ENCODE data around the gene PDE3A. TPM values are rescaled to one million over a fixed set of nuclear protein-coding genes. Genes with fewer than 3 reads are reported as not detected.
A peak's percentile ranks its signal among the peaks of the same experiment; 100 is the strongest.

Gene PDE3A
- total and polyA plus RNA-seq, 2 of the 4 experiments (the other 2 are of a cell fraction) = 0.09 to 0.18 TPM

DNA sequence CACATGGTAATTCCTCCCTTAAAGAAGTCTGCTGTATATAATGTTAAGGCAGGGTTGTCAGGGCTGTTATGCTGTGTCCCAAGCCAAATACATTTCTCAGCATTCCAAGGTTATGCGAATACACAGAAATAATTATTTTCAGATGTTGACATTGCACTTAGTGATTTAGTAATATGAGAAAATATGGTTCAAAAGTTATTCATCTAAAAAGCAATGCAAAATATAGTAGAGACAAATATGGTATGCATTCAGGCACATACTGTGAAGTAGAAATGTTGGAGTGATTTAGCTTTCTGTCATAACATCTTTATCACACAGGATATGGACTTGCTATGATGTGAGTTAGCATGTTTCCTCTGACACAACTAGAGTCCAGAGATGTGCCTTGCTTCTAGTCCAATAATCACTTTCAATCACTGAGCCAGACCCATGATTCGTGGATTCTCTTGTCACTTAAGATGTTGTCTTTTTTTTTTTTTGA, 70.0 kb downstream of the PDE3A start:
- WGBS, 2 experiments (ENCODE audit: extremely low coverage in 2 of 2, insufficient read length in 1 of 2) = no CpG with 5 or more reads among the region's 2 CpGs
- no TSS peak for BruUV-seq (replicated peaks)
- no peak overlapping the region for H2AK9ac ChIP-seq (replicated peaks; ENCODE audit: low read depth, low read length, poor library complexity)
- TF ChIP-seq RAD21 (IDR thresholded peaks at IDR 0.05; ENCODE audit: low read length) = no peak
- TF ChIP-seq MAFK (IDR thresholded peaks at IDR 0.05; ENCODE audit: low read depth, low read length) = no peak
- TF ChIP-seq, protein P1, sequence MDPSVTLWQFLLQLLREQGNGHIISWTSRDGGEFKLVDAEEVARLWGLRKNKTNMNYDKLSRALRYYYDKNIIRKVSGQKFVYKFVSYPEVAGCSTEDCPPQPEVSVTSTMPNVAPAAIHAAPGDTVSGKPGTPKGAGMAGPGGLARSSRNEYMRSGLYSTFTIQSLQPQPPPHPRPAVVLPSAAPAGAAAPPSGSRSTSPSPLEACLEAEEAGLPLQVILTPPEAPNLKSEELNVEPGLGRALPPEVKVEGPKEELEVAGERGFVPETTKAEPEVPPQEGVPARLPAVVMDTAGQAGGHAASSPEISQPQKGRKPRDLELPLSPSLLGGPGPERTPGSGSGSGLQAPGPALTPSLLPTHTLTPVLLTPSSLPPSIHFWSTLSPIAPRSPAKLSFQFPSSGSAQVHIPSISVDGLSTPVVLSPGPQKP (IDR thresholded peaks at IDR 0.05; ENCODE audit: borderline replicate concordance, low read depth, low read length) = no peak
- TF ChIP-seq SMC3 (IDR thresholded peaks at IDR 0.05; ENCODE audit: low read depth, low read length) = no peak
- no peak for TF ChIP-seq RCOR1 (IDR thresholded peaks at IDR 0.05; ENCODE audit: insufficient replicate concordance, low read length)
- TF ChIP-seq MXI1 (IDR thresholded peaks at IDR 0.05; ENCODE audit: borderline replicate concordance, low read depth, low read length) = no peak
- no peak for TF ChIP-seq BHLHE40 (IDR thresholded peaks at IDR 0.05; ENCODE audit: low read depth, low read length)
- TF ChIP-seq, protein P2, sequence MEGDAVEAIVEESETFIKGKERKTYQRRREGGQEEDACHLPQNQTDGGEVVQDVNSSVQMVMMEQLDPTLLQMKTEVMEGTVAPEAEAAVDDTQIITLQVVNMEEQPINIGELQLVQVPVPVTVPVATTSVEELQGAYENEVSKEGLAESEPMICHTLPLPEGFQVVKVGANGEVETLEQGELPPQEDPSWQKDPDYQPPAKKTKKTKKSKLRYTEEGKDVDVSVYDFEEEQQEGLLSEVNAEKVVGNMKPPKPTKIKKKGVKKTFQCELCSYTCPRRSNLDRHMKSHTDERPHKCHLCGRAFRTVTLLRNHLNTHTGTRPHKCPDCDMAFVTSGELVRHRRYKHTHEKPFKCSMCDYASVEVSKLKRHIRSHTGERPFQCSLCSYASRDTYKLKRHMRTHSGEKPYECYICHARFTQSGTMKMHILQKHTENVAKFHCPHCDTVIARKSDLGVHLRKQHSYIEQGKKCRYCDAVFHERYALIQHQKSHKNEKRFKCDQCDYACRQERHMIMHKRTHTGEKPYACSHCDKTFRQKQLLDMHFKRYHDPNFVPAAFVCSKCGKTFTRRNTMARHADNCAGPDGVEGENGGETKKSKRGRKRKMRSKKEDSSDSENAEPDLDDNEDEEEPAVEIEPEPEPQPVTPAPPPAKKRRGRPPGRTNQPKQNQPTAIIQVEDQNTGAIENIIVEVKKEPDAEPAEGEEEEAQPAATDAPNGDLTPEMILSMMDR (conservative IDR thresholded peaks at IDR 0.05; ENCODE audit: low read depth, low read length) = no peak
- TF ChIP-seq, protein P3, sequence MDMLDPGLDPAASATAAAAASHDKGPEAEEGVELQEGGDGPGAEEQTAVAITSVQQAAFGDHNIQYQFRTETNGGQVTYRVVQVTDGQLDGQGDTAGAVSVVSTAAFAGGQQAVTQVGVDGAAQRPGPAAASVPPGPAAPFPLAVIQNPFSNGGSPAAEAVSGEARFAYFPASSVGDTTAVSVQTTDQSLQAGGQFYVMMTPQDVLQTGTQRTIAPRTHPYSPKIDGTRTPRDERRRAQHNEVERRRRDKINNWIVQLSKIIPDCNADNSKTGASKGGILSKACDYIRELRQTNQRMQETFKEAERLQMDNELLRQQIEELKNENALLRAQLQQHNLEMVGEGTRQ (IDR thresholded peaks at IDR 0.05; ENCODE audit: low read depth, low read length) = no peak
- no peak for TF ChIP-seq CEBPB (IDR thresholded peaks at IDR 0.05; ENCODE audit: low read depth, low read length)
- no peak for TF ChIP-seq POLR2A (IDR thresholded peaks at IDR 0.05; ENCODE audit: low read depth, low read length)
- TF ChIP-seq RFX5 (IDR thresholded peaks at IDR 0.05; ENCODE audit: low read depth, low read length) = no peak
- TF ChIP-seq CHD1 (IDR thresholded peaks at IDR 0.05; ENCODE audit: low read depth, low read length) = no peak
- no peak for TF ChIP-seq MAZ (IDR thresholded peaks at IDR 0.05; ENCODE audit: borderline replicate concordance, low read depth, low read length)
- TF ChIP-seq FOS (IDR thresholded peaks at IDR 0.05; ENCODE audit: low read depth, low read length) = no peak
- no peak for TF ChIP-seq NFE2L2 (IDR thresholded peaks at IDR 0.05; ENCODE audit: low read depth, low read length)
- no peak overlapping the region for H3K14ac ChIP-seq (replicated peaks; ENCODE audit: low read depth, low read length)
- H3K4me2 ChIP-seq (ENCODE audit: low read depth, low read length) = no peak overlapping the region
- dilution Hi-C loops (cut with HindIII; ENCODE audit: low sequenced_read_pairs, unreplicated experiment) (no loop called here), in situ Hi-C loops (cut with MboI; ENCODE audit: low sequenced_read_pairs) (no loop called here), intact Hi-C loops (cut with micrococcal nuclease) (no loop called here)
- H2BK120ac ChIP-seq (ENCODE audit: low read depth, low read length) = no peak overlapping the region
- H3K23ac ChIP-seq (ENCODE audit: low read depth, low read length) = no peak overlapping the region
- no peaks in the 10 kb centered on the region for H3K9me3 ChIP-seq (ENCODE audit: control insufficient read depth, insufficient read depth, low read length)
- ATAC-seq (ENCODE audit: low read depth) (peak; percentile 72), DNase-seq (peak; percentile 69)
- no peak overlapping the region for H2AFZ ChIP-seq (replicated peaks; ENCODE audit: low read length, poor library complexity)
- H3K79me1 ChIP-seq (ENCODE audit: low read depth in 1 of 2, low read length in 2 of 2) = no peaks in the 10 kb centered on the region
- H3K18ac ChIP-seq (ENCODE audit: low read depth, low read length) = no peak overlapping the region
- H2BK5ac ChIP-seq (ENCODE audit: low read depth, low read length, poor library complexity, severe bottlenecking) = no peak overlapping the region
- no peak overlapping the region for H3K56ac ChIP-seq (ENCODE audit: extremely low read depth, insufficient read depth, low read length)
- H3K4me3 ChIP-seq (ENCODE audit: insufficient read depth, low read depth, low read length) = no peak overlapping the region
- no peaks in the 10 kb centered on the region for H4K20me1 ChIP-seq (ENCODE audit: insufficient read depth, low read length)
- no peak overlapping the region for H3K4ac ChIP-seq (ENCODE audit: low read depth, low read length)
- H4K91ac ChIP-seq (ENCODE audit: insufficient read depth, low read depth, low read length) = no peak overlapping the region
- no peaks in the 10 kb centered on the region for H3K4me1 ChIP-seq (ENCODE audit: control insufficient read depth, insufficient read depth, low read length)
- H2BK20ac ChIP-seq (ENCODE audit: low read depth, low read length) = no peak overlapping the region
- no peaks in the 10 kb centered on the region for H3K9me1 ChIP-seq (ENCODE audit: insufficient read depth, low read length)
- H3K27me3 ChIP-seq (ENCODE audit: control insufficient read depth, insufficient read depth, low read length) = no peaks in the 10 kb centered on the region
- ChIA-PET CTCF (interaction anchor here (0.5 kb wide), 1 partner anchor 1341 kb away, joined by 3 read pairs; no protein-coding TSS in a partner anchor), POLR2A (ENCODE audit: unreplicated experiment) (no interaction called here)
- no peak overlapping the region for H2AK5ac ChIP-seq (ENCODE audit: low read depth, low read length)
- no peak overlapping the region for H3K27ac ChIP-seq (ENCODE audit: insufficient read depth, low read length)
- no peaks in the 10 kb centered on the region for H3K36me3 ChIP-seq (ENCODE audit: control insufficient read depth, insufficient read depth, low read length)
- no peak overlapping the region for H2BK15ac ChIP-seq (ENCODE audit: low read depth, low read length)
- no peak overlapping the region for H3K9ac ChIP-seq (ENCODE audit: low read depth, low read length)
- H4K8ac ChIP-seq (ENCODE audit: low read depth in 2 of 2, low read length in 2 of 2) = no peak overlapping the region
- no peak overlapping the region for H4K5ac ChIP-seq (ENCODE audit: low read depth, low read length)

All from IMR-90 (cell line).